HG02642 (cell line): ENCODE data around the gene DIS3L2.

Experiments
- ATAC-seq: cut with Tn5 transposase; IDR thresholded peaks from one replicate; pipeline ENCODE4 v1.9.1; 2021; ENCODE audit warnings: mild to moderate bottlenecking; ENCODE audit not compliant: unreplicated experiment, poor library complexity

Gene DIS3L2

GRCh38 chr2:231961349-231962166 lies at the start of gene DIS3L2:
TSS of gene DIS3L2 (plus strand) at chr2:231961713. CDS start at chr2:232014928, 53,215 bp downstream.
- peak; percentile 92 for ATAC-seq

- ATAC-seq: no peak
These were observed 47.3 kb upstream of the DIS3L2 start for GRCh38 chr2:231914077-231914690.

- no peak for ATAC-seq
These were observed 44.0 kb upstream of the DIS3L2 start for GRCh38 chr2:231917280-231918066.

- no peak for ATAC-seq
These were observed 42.8 kb upstream of the DIS3L2 start for GRCh38 chr2:231918501-231919330.

- ATAC-seq: no peak
These were observed 42.0 kb upstream of the DIS3L2 start for GRCh38 chr2:231919341-231920035.

- ATAC-seq: no peak
These were observed 41.1 kb upstream of the DIS3L2 start for GRCh38 chr2:231920366-231920765.

GRCh38 chr2:231920795-231921194 lies 40.7 kb upstream of the DIS3L2 start:
- ATAC-seq: no peak

- ATAC-seq: no peak
These were observed 39.1 kb upstream of the DIS3L2 start for GRCh38 chr2:231922311-231923009.

GRCh38 chr2:231923010-231923344 lies 38.5 kb upstream of the DIS3L2 start:
- no peak for ATAC-seq

GRCh38 chr2:231923951-231924888 lies 37.3 kb upstream of the DIS3L2 start:
- no peak for ATAC-seq

- no peak for ATAC-seq
These were observed 36.6 kb upstream of the DIS3L2 start for GRCh38 chr2:231924889-231925275.

- peak; percentile 53 for ATAC-seq
These were observed 36.0 kb upstream of the DIS3L2 start for GRCh38 chr2:231925303-231926179.

GRCh38 chr2:231926180-231926741 lies 35.3 kb upstream of the DIS3L2 start, which contains the start of gene NPPC:
TSS of gene NPPC (minus strand) at chr2:231926396. CDS start at chr2:231926249, 147 bp downstream.
- ATAC-seq: peak; percentile 53

GRCh38 chr2:231926761-231927565 lies 34.5 kb upstream of the DIS3L2 start:
- no peak for ATAC-seq

- ATAC-seq: no peak
These were observed 34.0 kb upstream of the DIS3L2 start for GRCh38 chr2:231927566-231927890.

- no peak for ATAC-seq
These were observed 33.0 kb upstream of the DIS3L2 start for GRCh38 chr2:231928481-231928880.
